Panc1 (cell line): ENCODE data around the gene ZCWPW2.

Experiments
- POLR2AphosphoS5 ChIP-seq: IDR thresholded peaks from 2 replicates; pipeline ENCODE4 v1.6.1; 2012; ENCODE audit warnings: mild to moderate bottlenecking, low read depth, low read length, moderate library complexity
- SIN3A ChIP-seq: IDR thresholded peaks from 2 replicates; pipeline ENCODE4 v1.6.1; 2012; ENCODE audit warnings: low read depth, mild to moderate bottlenecking, low read length, moderate library complexity, borderline replicate concordance; ENCODE audit not compliant: insufficient read depth
- TF ChIP-seq, protein P1 (sequence below): fragments of 450-650 bp; IDR thresholded peaks from 2 replicates; pipeline ENCODE4 v1.5.1; 2017; ENCODE audit warnings: mild to moderate bottlenecking

DNA sequence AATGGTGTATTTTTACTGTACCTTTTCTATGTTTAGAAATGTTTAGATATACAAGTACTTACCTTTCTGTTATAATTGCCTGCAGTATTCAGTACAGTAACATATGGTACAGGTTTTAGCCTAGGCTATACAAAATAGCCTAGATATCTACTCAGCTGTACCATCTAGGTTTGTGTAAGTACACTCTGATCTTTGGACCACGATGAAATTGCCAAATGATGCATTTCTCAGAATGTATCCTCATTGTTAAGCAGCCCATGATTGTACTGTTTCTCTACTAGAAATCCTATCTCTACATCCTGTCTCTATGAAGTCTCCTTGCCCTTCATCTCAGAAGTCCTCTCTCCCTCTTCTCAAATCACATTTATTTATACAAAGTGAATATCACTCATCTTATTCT lies 32.8 kb upstream of the ZCWPW2 start:
- TF ChIP-seq, protein P1, sequence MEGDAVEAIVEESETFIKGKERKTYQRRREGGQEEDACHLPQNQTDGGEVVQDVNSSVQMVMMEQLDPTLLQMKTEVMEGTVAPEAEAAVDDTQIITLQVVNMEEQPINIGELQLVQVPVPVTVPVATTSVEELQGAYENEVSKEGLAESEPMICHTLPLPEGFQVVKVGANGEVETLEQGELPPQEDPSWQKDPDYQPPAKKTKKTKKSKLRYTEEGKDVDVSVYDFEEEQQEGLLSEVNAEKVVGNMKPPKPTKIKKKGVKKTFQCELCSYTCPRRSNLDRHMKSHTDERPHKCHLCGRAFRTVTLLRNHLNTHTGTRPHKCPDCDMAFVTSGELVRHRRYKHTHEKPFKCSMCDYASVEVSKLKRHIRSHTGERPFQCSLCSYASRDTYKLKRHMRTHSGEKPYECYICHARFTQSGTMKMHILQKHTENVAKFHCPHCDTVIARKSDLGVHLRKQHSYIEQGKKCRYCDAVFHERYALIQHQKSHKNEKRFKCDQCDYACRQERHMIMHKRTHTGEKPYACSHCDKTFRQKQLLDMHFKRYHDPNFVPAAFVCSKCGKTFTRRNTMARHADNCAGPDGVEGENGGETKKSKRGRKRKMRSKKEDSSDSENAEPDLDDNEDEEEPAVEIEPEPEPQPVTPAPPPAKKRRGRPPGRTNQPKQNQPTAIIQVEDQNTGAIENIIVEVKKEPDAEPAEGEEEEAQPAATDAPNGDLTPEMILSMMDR, result no peak
- TF ChIP-seq POLR2AphosphoS5, result no peak
- no peak for TF ChIP-seq SIN3A
